HG02870 (cell line): Measurements from ENCODE around the gene TEAD1.

Source experiments
- ATAC-seq: cut with Tn5 transposase; IDR thresholded peaks from one replicate; pipeline ENCODE4 v1.9.1; 2021; ENCODE audit warnings: mild to moderate bottlenecking, moderate library complexity; ENCODE audit not compliant: unreplicated experiment

Gene TEAD1

DNA sequence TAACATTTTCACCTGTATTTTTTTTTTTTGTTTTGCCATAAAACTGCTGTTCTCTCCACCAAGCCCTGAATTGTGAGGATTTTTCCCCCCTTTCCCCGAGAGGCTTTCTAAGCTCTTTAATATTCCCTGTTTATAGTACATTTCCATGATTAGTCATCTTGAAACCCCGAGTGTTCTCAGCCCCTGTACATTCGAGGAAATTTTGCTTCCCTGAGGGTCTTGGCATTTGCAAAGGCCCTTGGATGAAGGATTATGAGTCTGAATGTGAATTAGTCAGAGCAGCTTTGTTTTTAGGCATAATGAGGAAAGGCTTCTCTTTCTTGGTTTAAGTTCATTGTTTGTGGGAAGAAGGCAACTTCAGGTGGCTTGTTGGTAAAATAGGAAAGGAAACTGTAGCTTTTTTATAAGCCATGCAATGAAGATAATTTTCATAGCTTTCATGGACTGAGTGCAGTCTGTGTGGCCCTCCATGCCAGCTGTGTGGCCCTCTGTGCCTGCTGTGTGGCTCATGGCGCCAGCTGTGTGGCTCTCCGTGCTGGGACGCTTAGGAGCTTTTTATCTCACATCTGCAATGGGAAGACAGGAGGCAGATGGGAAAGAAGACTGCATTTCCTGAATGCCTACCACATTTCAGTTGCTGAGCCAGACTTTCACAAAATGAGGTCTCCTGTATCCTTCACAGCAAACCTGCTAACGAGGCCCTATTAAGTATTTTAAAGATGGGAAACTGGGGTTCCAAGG lies 129.0 kb downstream of the TEAD1 start:
- no peak for ATAC-seq

DNA sequence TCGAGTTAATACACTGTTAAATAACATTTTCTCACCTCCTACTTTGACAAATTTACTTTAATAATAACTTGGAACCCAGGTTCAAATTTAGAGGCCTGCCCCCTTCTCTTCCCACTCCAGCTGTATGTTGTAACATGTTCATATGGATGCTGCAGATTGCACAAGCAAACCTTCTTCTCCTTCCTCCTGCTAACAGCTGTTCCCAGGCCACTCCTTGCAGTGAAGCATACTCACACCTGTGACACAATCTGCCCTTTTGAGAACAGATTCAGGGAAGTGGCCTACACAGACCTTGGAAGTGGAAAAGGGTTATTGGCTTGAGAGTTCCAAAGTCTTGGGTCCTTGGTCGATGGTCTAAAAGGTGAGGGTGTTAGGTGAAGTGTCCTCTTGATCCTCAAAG lies 131.9 kb downstream of the TEAD1 start:
- no peak for ATAC-seq

DNA sequence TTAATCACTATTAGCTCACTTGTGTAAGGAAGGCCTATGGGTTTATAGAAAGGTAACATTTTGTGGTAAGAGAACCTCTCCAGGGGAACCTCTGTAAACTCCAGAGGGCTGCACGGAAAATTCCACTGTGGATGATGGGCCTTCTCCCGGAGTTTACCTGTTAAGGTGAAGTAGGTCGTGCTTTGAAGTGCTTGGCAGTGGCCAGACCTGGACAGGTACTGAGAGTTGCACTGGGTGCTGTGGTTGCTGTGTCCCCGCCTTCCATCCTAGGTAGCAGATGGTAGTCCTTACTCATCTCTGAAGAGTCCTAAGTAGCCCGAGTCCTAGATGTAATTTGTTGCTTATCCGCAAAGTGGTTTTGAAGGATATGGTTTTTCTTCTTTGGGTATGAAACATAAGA lies 133.4 kb downstream of the TEAD1 start:
- no peak for ATAC-seq

DNA sequence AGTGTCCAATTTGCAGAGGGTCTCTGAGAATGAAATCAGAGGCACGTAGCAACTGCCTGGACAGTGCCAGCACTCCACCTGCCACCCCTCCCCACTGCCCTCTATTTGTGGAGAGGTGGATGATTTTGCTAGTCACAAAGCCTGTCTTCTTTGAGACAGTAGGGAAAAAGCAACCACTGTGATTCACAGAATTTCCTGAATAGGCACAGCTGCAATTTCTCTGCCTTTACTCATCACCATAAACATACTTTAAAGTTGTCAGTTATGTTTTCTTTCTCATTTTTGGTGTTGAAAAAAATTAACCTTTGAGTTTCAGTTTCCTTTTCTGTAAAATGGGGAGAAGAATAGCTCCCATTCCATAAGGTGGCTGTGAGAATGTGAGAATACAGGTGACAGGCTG lies 134.3 kb downstream of the TEAD1 start:
- no peak for ATAC-seq

DNA sequence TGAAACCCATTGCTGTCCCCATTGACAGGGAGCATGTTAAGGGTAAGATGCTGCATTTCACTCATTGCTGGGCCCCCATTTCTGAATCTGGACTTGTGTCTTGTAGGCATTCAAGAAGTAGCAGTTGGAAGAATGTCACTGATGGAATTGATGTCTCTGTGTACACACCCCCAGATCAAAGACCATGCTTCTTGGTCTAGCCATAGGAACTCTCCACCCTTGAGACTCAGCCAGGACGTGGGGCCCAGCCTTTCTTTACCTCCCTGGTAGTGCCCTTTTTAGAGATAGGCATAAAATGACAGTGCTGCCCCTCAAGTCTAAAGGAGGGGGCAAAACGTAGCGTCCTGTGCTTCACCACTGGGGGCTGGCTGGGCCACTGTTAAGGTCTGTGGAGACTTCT lies 135.1 kb downstream of the TEAD1 start:
- ATAC-seq = no peak

DNA sequence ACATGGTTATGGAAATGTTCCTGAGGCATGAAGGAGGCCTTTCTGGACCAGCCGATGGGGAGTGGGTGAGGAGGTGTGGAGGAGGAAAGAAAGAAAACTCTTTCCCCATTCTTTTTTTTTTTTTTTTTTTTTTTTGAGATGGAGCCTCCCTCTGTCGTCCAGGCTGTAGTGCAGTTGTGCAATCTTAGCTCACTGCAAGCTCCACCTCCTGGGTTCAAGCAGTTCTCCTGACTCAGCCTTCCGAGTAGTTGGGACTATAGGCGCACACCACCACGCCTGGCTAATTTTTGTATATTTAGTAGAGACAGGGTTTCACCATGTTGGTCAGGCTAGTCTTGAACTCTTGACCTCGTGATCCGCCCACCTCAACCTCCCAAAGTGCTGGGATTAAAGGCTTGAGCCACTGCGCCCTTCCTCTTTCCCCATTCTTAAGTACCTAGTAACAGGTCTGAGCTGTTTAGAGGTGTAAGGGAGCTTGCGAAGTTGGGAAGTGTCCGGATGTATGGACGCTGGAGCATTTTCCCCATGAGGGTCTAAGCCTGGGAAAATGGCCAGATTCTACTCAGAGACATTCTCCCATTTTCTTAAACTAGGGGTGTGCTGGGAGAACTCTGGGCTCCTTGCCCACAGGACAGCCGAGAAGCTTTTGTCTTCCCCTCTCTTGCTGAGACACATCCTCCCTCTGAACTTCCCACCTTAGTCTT lies 135.8 kb downstream of the TEAD1 start:
- ATAC-seq = no peak

DNA sequence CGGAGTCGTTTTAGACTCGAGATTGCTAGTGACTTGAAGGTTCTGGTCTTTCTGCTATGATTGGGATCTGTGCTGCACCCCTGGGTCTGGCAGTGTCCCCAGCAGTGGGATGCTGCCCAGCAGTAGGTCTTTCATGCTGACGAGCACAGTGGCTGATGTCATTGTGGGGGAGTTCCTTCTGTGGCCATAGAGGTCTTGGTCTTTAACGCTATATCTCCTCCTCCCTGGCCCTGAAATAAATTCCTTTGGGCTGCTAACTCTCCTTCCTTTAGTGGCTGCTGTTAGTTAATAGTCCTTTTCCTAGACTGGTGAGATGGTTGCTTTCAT lies 136.3 kb downstream of the TEAD1 start:
- no peak for ATAC-seq

DNA sequence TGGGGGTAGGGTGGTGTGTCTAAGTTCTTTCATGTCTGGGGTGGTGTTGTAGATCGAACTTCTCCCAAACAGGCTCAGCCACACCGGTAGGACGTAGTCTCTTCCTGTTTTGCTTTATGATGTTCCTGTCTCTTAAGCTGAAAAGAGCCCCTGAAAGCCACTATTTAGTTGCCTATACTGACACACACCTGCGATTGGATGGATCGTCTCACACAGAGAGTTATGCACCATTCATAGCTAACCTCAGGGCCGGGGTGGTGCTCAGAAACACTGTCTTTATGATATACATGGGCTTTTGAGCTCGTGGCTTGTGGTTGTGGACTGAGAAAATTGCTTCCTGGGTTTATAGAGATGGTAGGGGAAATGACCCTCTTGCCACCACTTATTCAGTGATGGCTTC lies 137.6 kb downstream of the TEAD1 start:
- no peak for ATAC-seq

DNA sequence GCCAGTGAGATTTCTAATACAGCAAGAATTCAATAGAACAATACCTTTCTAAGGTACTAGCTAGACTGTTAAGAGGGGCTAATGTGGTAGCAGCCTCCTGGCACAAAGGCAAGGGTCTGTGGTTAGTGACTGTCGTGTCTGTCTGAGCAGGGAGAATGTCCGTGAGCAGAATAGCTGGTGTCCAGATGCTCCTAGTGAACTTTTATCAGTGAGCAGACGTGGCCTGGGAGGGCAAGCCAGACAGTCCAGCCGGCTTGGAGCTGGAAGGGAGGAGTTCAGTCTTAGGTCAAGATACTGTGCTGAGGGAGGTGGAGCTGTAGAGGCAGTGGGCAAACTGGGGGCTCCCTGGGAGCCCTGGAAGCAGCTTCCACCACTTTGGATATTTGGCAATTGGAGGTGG lies 138.6 kb downstream of the TEAD1 start:
- ATAC-seq = no peak

DNA sequence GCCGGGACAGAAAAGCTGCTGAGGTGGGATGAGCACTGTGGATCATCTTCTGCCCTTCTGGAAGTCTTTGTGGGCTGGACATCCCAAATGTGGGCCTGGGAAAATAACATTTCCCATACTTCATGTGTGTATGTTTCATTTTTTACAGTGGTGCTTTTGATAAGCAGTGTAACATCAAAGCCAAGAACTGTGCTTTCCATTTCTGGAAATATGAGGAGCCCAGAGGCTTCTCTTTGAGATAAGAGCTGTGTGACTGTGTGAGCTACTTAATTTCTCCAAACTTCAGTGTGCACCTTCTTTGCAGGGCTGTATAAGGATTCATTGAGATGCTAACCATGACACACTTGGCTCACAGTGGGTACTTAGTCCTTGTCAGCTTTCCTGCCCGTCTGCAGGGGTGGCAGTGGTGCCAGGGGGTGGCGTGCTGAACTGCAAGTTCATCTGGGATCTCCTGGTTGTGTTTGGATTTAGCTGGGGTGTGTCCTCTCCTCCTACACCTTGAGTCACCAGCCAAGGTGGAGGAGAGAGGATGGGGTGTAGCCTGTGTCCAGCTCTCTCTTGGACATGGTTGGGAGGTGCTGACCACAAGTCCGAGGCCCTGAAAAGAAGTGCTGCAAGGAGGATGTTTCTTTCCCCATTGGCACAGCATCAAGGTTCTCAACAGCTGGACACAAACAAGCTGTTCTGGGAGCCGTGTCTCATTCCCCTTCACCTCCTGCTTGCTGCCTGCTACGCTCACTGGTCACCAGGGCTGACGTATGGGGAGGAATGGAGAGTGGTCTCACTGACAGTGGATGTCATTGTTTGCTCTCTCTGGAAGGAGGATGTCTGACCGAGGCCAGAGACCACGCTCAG lies 139.4 kb downstream of the TEAD1 start:
- ATAC-seq = no peak

DNA sequence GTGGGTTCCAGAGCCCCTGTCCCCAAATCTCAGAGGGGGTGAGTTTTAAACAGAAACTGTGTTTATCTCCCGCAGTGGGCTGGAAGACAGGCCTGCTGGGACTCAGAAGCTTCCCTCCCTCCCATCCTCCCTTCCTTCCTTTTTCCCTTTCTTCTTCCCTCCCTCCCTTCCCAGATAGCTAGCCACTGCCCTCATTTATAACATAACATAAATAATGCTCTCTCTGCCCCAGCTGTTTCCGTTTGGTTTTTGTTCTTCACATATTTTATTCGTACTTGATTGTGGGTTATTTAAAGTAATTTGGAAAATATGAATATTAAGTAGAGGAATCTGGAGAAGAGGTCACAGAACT lies 140.9 kb downstream of the TEAD1 start:
- ATAC-seq = no peak

DNA sequence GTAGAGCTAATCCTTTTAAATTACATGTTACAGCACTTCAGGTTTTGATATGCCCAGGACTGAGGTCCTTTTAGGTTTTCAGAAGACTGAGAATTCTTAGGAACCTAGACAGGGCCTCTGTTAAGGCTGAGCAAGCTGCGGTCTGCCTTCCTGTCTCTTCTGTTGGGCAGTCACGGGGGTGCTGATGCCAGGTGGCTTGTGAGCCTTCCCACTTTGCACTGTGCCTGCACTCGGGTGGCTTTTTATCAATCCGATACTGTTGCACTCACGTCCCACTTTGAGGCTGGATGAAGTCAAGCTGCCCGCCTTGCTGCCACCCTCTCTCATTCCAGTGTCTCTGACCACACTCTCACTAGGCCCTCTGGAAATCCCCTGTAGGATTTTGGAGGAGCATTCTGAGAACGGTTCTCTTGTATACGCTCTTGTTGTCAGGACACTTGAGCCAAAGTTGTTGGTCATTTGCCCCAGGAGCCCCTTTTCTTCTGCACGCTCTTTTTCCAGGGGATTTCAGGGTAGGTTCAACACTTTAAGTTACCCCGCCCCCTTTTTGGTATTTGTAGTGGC lies 141.8 kb downstream of the TEAD1 start:
- no peak for ATAC-seq

DNA sequence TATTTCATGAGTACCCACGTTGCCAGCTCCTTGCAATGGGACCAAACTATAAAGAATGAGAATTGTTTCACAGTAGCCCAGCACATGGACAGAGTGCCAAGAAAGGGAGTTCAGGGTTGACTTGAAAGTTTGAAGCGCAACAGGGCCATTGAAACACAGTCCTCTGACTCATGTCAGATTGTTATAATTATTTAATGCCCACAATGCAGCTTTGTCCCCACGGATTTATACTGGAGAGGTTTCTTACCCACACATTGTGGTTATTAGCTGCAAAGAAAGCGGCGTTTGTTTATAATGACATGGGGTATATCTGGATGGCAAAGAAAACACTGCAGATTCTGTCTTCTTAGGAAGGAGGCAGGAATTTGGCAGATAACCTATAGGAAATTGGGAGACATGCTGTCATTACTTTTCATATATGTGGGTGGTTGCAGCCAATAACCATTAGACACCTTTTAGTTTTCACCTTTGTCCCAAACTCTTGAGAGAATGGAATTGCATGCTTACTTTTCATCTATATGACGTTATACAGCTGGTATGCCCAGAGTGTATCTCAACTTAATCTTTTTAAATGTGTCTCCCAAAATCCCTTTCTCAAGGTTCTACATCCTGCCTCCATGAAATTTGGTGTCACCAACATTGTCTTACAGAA lies 143.6 kb downstream of the TEAD1 start:
- ATAC-seq = no peak

DNA sequence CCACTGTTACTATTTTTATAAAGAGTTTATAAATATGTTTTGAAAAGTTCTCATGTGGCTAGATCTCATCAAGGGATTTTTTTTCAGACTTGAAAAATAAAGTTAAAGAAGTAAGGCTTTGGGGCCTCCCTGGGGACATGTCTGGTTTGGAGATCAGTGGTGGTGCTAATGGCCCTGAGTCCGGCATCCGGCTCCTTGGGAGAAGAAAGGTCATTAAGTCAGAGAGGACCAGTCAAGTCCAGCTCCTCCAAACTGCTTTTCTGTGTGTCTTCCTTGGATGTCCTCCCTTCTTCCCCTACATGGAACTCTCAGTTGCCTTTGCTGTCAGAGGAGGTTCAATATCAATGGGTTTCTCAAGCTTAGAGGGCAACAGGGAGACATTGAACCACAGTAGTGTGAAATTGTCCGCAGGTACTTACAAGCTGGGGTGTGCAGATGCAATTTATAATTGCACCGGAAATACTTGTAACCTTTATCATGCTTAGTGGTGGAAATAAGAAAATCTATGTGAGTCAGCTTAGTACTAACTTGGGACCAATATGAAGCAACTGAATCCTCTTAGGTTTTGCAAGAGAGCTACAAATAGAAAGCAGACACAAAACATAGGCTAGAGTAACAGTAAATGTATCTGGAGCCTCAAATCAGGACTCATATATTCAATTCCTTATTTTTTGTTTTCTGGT lies 144.3 kb downstream of the TEAD1 start:
- ATAC-seq = no peak

DNA sequence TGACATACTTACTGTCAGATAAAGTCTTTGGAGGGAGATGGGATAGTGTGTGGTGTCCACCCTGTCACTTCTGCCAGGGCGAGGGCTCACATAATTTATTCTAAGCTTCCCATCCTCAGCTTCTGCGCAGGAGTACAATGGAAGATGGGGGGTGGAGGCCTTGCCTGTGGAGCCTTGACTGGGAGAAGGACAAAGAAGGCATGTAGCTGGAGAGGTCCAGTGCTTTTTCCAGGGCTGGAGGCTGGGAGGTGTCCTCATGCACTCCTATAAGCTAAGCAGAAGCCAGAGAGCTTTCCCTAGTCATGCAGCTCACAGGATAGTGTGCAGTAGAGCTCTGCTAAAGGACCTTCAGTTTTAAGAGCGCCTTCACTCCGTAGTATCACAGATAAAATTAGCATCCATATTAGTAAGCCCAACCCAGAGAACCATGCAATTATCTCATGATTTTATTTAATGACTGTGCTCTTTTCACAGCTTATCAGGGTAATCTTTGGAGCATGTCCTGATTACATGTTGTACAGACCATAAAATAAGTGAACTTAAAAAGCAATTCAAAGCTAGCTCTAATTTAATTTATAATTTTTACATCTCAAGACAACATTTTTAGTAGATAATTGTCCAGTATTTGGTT lies 148.3 kb downstream of the TEAD1 start:
- no peak for ATAC-seq

DNA sequence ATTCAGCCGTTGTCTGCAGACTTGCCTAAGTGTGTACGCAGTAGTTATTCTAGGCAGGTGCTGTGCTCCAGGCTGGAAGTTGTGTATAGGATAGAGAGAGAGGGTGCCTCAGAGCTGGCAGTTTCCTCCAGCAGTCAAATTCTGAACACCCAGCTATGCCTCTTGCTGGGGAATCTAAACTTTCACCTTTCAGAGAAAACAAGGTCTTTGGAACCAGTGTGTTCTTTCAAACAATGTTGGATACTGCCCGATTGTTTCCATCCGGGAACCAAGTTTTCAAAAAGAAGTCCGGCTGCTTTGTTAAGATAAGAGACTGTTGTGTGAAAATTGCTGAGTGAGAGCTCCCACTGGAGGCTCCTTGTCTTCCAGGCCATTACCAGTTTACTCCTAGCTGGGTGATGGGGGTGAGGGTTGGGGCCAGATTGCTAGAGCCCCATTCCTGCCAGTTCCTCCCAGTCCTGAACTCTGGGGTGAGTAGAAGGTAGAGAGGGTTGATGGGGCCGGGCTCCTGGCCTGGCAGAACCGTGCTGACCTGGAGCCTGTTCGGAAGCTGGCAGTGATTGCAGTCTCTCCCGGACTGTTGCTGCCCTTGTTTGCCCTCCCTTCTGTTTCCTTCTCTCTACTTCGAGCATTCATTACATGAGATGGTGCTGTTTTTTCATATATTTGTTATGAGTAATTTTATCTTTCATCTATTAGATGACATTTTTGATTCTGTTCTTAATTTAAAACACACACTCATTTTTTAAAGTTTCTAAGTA lies 150.2 kb downstream of the TEAD1 start:
- no peak for ATAC-seq

DNA sequence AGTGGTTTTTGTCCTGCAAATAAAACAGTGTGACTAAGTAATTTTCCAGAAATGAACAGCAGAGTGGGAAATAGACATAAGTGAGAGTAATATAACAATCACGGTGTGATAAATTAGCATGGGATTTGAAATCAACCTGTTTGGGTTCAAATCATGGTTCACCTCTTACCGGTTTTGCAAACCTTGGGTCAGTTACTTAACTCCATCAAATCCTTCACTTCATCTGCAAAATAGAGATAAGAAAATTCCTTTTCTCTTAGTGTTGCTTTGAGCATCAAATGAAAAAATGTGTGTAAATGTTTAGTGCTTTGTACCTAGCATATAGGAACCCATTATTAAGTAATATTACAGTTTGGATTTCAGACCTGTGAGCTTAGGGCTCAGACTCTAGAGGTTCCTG lies 152.2 kb downstream of the TEAD1 start:
- no peak for ATAC-seq

DNA sequence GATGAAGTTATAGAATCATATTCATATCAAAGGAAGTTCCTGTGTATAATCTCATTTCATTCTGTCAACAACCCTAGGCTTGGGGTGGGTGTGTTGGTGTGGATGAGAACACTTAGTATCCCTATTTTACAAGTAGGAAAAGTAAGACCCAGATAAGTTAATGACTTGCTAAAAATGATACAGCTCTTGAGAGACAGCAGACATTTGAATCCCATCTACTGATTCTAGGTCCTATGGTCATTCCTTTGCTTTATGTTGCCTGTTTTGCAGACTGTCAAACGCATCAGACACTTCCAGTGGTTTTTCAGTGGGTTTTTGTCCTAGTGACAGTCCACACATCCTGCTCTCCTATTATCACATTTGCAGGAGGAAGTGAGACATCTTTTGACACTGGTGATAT lies 153.1 kb downstream of the TEAD1 start:
- ATAC-seq = no peak
